ENCODE data around the gene GOPC. TPM values are rescaled to one million over a fixed set of nuclear protein-coding genes. Genes with fewer than 3 reads are reported as not detected.
"Not testable (repeated sequence)": the region's sequence is repeated elsewhere in the genome, so short reads cannot be mapped to it uniquely, and the experiment has no call there.

GOPC gene
- 30.3 TPM for polyA plus RNA-seq (2013, experiment 1 of 2; ENCODE audit: insufficient read length)
- 35.6 TPM for polyA plus RNA-seq (2013, experiment 2 of 2; ENCODE audit: insufficient read length)

DNA sequence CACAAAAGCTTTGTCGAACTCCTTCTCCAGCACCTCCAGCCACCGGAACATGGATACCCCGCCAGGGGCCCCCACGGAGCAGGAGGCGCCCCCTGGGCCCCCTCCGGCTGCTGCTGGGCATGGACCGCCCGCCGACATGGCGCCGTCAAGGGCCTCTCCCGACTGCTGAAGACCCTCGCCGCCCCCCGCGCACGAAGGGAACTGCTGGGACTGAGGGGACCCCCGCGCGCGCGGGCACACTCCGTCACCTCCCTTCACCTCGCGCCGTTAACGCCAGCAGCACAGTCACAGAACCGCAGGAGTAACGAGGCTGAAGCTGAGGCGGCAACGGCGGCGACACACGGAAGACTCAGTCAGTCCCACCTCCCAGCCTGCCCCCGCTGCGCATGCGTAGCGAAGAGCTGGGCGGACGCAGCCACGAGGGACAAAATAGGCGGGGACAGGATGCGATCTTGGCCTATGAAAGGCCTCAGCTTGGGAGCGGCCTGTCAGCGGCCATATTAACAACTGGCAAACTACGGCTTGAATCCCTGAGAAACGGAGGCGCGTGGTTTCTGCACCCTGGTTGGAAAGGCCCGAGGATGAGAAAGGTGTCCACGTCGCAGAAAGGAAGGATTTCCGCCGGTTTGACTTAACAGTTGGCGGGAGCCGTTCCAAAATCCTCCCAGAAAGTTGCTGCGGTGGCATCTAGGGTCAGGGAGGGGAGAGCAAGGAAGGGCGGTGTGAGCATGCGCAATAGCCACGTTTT, at the start of gene GOPC:
TSS of gene GOPC (minus strand) at position 361 of the 748 bp plus-strand sequence. CDS start at position 138, 223 bp downstream.
- DNase-seq, result peak; percentile 99

DNA sequence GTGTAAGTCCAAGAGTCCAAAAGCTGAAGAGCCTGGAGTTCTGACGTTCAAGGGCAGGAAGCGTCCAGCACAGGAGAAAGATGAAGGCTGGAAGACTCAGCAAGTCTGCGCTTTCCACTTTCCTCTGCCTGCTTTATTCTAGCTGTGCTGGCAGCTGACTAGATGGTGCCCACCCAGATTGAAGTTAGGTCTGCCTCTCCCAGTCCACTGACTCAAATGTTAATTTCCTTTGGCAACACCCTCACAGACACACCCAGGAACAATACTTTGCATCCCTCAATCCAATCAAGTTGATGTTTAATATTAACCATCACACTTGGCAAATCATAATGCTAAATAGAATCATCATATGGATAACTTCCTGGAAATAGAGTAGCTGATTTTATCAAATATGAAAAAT, 49.7 kb upstream of the GOPC start:
- DNase-seq, result not testable (repeated sequence)

DNA sequence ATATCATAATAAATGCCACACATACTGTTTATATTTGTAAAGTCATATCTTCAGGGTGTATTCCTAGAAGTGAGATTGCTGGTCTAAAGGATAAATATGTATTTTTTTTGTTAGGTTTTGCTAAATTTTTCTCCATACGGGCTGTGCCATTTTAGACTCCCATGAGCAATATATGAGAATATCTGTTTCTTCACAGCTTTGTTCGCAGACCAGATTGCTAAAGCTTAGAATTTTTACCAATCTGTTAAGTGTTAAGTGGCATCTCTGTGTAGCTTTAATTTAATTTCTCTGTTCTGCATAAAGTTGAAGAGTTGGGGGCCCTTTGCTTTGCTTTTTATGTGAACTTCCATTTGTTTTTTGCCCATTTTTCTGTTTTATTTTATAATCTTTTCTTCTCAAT, 40.7 kb upstream of the GOPC start:
- no peak for DNase-seq

- DNase-seq, result no peak
These were observed 35.5 kb upstream of the GOPC start for GRCh38 chr6:117637770-117638169.

DNA sequence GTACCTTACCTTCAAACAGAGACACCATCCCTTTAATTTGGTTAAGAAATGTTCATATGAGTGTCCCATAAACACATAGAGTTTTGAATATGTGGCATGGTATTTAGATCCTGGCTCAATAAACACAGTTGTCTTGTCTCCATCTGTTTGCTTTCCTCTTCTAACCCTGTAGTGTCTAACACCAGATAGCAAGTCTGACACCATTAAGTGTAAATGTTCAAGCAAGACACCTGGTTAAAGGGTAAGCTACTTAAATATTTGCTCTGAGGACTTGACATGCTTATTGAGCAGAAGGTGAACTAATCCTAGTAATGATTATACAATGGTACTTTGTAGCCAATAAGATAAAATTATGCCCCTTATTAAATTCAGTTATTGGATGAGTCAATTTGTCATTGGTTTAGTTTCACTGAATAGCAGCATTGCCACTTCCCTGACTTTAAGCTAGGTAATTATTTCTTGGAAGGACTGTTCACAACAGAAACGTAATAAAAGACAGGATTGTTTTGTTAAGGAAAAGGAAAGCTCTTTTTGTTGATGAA, 26.9 kb upstream of the GOPC start:
- no peak for DNase-seq

DNA sequence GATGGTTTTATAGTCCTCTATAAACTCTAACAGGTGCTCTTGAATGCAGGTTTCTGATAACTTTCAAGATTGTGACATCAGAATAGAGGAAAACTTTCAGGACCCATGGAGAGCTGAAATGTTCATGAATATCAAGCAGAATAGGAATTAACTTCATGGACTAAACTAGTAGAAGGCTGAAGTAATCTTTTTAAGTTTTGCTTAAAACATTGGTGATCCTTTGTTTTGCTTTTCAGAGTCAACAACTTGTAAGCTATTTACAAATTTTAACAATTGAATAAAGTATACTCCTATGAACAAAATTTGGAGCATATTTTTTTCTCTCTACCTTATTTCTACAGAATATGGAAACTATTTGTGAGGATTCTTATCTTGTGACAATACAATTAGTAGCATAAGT, 25.2 kb upstream of the GOPC start:
- no peak for DNase-seq

DNA sequence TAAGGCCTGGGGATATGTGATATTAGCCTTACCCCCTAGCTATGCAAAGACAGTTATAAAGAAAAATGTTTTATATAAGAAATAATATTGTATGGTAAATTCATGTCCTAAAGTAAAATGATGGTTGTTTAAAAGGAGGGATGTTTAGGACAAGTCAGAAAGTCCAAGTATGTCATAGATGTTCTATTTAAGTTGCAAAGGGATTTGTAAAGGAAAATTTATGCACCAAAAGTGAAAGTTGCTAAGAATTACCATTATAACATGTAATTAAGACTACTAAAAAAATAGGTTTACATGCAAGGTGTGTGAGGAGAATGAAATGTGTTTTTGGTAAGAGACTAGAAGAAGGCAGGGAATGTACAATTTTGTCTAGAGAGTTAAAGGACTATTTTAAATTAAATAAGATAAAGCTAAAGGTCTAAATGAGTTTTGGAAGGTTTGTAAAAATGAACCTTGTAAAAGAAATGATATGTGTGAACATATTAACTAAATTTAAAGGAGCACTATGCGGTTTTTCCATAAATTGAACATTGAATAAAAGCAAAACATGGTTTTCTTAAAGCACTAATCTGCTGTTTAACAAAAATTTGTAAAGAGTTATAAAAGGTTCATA, 22.7 kb upstream of the GOPC start:
- no peak for DNase-seq

- no peak for DNase-seq
These were observed 16.9 kb upstream of the GOPC start for GRCh38 chr6:117619178-117619577.

- no peak for DNase-seq
These were observed 15.1 kb upstream of the GOPC start for GRCh38 chr6:117617210-117618035.

DNA sequence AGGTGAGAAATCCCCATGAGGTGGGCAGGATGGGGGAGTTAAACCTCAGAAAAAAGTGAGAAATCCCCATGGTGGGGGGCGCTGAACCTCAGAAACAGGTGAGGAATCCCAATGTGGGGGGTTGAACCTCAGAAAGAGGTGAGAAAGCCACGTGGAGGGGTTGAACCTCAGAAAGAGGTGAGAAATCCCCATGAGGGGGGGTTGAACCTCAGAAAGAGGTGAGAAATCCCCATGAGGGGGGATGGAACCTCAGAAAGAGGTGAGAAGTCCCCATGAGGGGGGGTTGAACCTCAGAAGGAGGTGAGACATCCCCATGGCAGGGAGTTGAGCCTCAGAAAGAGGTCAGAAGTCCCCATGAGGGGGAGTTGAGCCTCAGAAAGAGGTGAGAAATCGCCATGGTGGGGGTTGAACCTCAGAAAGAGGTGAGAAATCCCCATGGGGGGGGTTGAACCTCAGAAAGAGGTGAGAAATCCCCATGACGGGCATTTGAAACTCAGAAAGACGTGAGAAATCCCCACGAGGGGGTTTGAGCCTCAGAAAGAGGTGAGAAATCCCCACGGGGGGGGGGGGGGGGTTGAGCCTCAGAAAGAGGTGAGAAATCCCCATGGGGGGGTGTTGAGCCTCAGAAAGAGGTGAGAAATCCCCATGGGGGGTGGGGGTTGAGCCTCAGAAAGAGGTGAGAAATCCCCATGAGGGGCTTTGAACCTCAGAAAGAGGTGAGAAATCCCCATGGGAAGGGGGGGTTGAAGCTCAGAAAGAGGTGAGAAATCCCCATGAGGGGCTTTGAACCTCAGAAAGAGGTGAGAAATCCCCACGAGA, 14.3 kb upstream of the GOPC start:
- DNase-seq, result no peak

- peak; percentile 94 for DNase-seq
These were observed 13.6 kb upstream of the GOPC start for GRCh38 chr6:117615750-117616390.

GRCh38 chr6:117613920-117614560, 11.7 kb upstream of the GOPC start:
- peak; percentile 85 for DNase-seq

DNA sequence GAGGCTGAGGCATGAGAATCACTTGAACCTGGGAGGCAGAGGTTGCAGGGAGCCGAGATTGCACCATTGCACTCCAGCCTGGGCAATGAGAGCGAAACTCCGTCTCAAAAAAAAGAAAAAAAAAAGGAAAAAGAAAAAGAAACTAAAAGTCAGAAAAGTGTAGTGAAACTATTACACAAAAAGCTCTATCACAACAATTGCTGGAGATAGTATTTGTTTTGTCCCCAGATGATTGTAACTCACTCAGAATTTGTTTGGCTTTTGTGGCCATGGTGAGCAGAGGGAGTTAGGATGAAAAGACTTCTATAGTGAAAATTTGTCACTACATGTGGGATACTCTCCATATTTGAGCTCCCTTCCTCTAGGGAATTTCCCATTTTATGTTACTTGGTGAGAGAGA, 5.2 kb upstream of the GOPC start:
- DNase-seq, result no peak

DNA sequence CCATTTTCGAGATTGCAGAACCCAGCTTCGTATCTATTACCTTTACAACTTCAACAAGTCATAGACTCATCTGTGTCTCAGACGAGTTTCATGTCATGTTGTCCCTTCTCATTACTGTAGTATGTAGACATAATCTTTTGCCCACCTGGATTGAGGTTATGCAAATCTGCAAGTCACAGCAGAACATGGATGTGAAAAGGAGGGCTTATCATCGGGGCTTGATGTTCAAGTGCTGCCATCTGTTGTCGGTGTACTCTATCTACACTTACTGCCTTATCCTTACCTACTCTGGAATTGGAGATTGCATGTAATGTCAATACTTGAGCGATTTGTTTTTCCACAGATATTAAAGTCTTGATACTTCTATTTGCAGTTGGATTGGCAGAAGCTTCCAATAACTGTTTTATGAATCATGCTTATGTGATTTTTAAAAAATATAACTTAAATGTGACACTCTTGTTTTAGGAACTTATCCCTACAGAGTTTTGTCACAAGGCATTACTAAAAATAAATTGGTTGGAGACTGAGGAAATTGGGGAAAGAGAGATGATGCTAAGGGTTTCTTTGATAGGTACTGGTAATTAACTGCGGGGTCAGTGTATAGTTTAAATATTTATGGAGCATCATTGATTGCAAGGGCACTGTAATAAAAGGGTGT, 3.0 kb upstream of the GOPC start:
- DNase-seq, result peak; percentile 69

DNA sequence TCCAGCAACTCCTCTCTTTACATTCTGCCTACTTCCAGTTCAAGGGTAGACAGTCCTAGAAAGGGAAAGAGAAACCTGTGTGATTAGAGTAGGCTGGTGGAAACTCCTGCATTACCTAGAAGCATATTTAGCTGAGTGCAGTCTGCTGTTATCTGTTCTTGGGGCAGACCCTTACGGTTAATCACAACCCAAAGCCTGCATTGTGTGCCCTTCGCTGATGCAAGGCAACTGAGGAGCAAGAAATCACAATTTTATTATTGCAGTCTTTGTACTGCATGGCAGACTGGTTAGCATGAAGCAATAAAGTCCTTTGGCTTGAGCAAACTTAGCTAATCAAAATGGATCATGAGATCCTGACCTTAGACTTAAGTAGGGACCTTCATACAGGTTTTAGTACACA, 1.5 kb upstream of the GOPC start:
- DNase-seq, result no peak

DNA sequence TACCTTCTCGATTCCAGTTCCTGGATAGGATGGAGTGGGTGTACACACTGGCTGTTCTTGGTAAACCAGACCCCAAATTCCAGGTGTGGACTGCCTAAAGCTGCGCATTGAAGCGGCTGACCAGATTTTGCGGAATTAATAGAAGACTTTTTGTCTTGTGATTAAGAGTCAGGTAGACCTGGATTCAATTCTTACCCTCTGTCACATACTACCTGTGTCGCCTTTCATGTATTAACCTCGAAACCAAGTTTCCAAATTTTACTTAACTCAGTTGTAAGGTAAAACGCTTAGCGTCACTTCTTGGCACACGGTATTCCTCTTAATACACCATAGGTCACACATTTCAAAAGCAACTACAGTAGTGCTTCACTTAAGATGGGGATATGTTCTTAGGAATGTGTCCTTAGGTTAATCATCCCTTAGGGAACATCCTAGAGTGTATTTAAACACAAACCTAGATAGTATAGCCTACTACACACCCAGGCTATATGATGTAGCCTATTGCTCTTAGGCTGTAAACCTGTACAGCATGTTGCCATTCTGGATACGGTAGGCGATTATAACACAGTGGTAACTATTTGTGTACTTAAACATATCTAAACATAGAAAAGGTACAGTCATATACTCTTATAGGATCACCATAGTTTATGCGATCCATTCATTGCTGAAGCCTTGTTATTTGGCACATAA, 733 bp upstream of the GOPC start:
- no peak for DNase-seq

DNA sequence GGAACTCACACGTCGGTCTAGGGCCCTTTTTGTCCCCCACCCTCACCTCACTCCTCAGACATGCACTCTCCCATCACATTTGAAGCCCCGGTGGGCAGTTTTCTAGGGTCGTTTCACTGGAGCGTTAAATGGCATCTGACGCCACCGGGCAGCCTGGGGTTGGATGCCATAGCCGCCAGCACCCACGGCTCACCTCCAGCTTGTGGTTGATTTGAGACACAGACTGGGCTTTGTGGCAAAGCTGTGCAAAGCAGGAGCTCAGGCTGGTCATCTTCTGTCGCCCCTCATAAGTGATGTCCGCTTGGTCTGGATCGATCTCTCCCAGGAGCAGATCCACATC, 530 bp downstream of the GOPC start:
- no peak for DNase-seq

DNA sequence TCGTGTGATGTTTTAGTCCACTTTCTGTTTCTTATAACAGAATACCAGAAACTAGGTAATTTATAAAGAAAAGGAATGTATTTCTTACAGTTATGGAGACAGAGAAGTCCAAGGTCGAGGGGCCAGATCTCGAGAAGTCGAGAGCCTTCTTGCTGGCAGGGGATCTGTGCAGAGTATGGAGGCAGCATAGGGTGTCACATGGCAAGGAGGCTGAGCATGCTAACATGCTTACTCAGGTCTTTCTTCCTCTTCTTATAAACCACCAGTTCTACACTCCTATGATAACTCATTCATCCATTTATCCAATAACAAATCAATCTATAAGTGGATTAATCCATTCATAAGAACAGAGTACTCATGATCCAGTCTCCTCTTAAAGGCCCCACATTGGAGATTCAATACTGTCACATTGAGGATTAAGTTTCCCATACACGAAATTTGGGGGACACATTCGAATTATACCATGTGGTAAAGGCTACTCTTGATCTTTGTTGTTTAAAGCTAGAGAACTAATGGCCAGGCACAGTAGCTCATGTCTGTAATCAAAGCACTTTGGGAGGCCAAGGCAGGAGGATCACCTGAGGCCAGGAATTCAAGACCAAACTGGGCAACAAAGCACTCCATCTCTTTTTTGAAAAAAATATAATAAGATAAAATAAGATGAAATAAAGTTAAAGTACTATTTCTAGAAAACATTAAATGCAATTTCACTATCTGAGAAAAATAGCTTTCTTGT, 2.1 kb downstream of the GOPC start:
- no peak for DNase-seq

DNA sequence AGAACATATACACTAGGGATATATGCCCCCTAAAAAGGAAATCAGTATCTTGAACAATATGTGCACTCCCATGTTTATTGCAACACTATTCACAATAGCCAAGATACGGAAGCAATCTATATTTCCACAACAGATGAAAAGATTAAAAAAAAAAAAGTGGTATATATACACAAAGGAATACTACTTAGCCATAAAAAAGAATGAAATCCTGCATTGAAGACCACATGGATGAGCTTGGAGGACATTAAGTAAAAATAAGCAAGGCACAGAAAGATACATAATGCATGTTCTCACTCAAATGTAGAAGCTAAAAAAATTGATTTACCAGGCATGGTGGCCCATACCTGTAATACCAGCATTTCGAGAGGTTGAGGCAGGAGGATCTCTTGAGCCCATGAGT, 4.6 kb downstream of the GOPC start:
- DNase-seq, result no peak
